ENCODE data around the gene VWC2.

DNA sequence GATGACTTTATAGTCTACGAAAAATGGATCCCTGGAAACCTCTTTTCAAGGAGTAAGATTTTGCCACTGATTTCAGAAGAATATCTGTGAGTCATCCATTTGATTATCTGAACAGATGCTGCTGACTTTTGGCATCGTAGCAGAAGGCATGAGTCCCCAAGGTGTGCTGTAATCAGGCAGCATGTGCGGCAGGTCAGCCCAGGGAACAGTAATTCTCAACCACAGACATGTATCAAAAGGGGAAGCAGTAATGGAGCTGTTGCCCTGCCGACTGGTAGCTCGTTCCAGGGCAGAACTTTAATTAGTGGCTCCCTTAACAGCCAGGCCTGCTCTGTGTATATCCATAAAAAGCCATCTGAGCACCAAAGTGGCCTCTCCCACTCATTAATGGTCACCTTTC is 5.7 kb upstream of the VWC2 start:
- TF ChIP-seq, protein P1, sequence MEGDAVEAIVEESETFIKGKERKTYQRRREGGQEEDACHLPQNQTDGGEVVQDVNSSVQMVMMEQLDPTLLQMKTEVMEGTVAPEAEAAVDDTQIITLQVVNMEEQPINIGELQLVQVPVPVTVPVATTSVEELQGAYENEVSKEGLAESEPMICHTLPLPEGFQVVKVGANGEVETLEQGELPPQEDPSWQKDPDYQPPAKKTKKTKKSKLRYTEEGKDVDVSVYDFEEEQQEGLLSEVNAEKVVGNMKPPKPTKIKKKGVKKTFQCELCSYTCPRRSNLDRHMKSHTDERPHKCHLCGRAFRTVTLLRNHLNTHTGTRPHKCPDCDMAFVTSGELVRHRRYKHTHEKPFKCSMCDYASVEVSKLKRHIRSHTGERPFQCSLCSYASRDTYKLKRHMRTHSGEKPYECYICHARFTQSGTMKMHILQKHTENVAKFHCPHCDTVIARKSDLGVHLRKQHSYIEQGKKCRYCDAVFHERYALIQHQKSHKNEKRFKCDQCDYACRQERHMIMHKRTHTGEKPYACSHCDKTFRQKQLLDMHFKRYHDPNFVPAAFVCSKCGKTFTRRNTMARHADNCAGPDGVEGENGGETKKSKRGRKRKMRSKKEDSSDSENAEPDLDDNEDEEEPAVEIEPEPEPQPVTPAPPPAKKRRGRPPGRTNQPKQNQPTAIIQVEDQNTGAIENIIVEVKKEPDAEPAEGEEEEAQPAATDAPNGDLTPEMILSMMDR (IDR thresholded peaks at IDR 0.05), result no peak
- no peak for TF ChIP-seq POLR2A (IDR thresholded peaks at IDR 0.05)
